ENCODE data around the gene ARHGAP15. TPM values are rescaled to one million over a fixed set of nuclear protein-coding genes. Genes with fewer than 3 reads are reported as not detected.

ARHGAP15 gene
- total RNA-seq, 1 experiment from 2014 or later: 0.41 TPM

- ChIA-PET POLR2A (no interaction called here), CTCF (no interaction called here)
- in situ Hi-C loops (cut with HindIII; ENCODE audit: low pct_unique_long_range_greater_than_20kb, low sequenced_read_pairs) (no loop called here), intact Hi-C loops (cut with micrococcal nuclease; ENCODE audit: unreplicated experiment) (no loop called here)
- no peaks in the 10 kb centered on the region for H3K4me1 ChIP-seq (ENCODE audit: control insufficient read depth, insufficient read depth, low read length)
- DNase-seq (ENCODE audit: low read depth, low spot score): no peak
- no peaks in the 10 kb centered on the region for H3K9me3 ChIP-seq (ENCODE audit: control insufficient read depth, insufficient read depth, low read depth, low read length)
- TF ChIP-seq CTCF (IDR thresholded peaks at IDR 0.05) (no peak), REST (IDR thresholded peaks at IDR 0.05; ENCODE audit: insufficient read depth in 1 of 2, low read depth in 2 of 2, low read length in 1 of 2) (no peak), TCF7L2 (IDR thresholded peaks at IDR 0.05; ENCODE audit: low read depth, low read length) (no peak), POLR2AphosphoS5 (IDR thresholded peaks at IDR 0.05; ENCODE audit: low read depth, low read length) (no peak), SIN3A (IDR thresholded peaks at IDR 0.05; ENCODE audit: borderline replicate concordance, insufficient read depth, low read depth, low read length) (no peak)
- BruUV-seq (replicated peaks): no TSS peak
- H3K27me3 ChIP-seq (ENCODE audit: control insufficient read depth, insufficient read depth, low read length): no peaks in the 10 kb centered on the region
- no peak overlapping the region for H3K27ac ChIP-seq (ENCODE audit: low read length)
- H3K4me3 ChIP-seq (ENCODE audit: low read depth in 2 of 2, low read length in 2 of 2): no peak overlapping the region
- H3K36me3 ChIP-seq (ENCODE audit: control insufficient read depth, insufficient read depth, low read length): no peaks in the 10 kb centered on the region
- no peak for ATAC-seq
These were observed 416.1 kb downstream of the ARHGAP15 start for GRCh38 chr2:143545059-143545948.

GRCh38 chr2:143545949-143546255 lies 416.7 kb downstream of the ARHGAP15 start:
- no peak overlapping the region for H3K27ac ChIP-seq (ENCODE audit: low read length)
- no TSS peak for BruUV-seq (replicated peaks)
- H3K4me1 ChIP-seq (ENCODE audit: control insufficient read depth, insufficient read depth, low read length): no peaks in the 10 kb centered on the region
- no peak for TF ChIP-seq REST (IDR thresholded peaks at IDR 0.05; ENCODE audit: insufficient read depth in 1 of 2, low read depth in 2 of 2, low read length in 1 of 2)
- TF ChIP-seq CTCF (IDR thresholded peaks at IDR 0.05): no peak
- TF ChIP-seq SIN3A (IDR thresholded peaks at IDR 0.05; ENCODE audit: borderline replicate concordance, insufficient read depth, low read depth, low read length): no peak
- no peak for TF ChIP-seq POLR2AphosphoS5 (IDR thresholded peaks at IDR 0.05; ENCODE audit: low read depth, low read length)
- TF ChIP-seq TCF7L2 (IDR thresholded peaks at IDR 0.05; ENCODE audit: low read depth, low read length): no peak
- no peak overlapping the region for H3K4me3 ChIP-seq (ENCODE audit: low read depth in 2 of 2, low read length in 2 of 2)
- intact Hi-C loops (cut with micrococcal nuclease; ENCODE audit: unreplicated experiment) (no loop called here), in situ Hi-C loops (cut with HindIII; ENCODE audit: low pct_unique_long_range_greater_than_20kb, low sequenced_read_pairs) (no loop called here)
- CTCF ChIA-PET: no interaction called here
- POLR2A ChIA-PET: no interaction called here
- DNase-seq (ENCODE audit: low read depth, low spot score) (no peak), ATAC-seq (no peak)
- H3K36me3 ChIP-seq (ENCODE audit: control insufficient read depth, insufficient read depth, low read length): no peaks in the 10 kb centered on the region
- H3K9me3 ChIP-seq (ENCODE audit: control insufficient read depth, insufficient read depth, low read depth, low read length): no peaks in the 10 kb centered on the region
- no peaks in the 10 kb centered on the region for H3K27me3 ChIP-seq (ENCODE audit: control insufficient read depth, insufficient read depth, low read length)
